HL-60 (cell line): ENCODE results near the gene DAPK1.

Experiments used
- CTCF ChIP-seq: IDR thresholded peaks from one replicate; pipeline ENCODE4 v1.5.1; 2011; ENCODE audit warnings: low read length, control low read depth, inconsistent platforms; ENCODE audit not compliant: insufficient read depth
- POLR2AphosphoS5 ChIP-seq: IDR thresholded peaks from 2 replicates; pipeline ENCODE4 v1.6.1; 2012; ENCODE audit warnings: low read depth
- TF ChIP-seq, protein P1 (sequence below): IDR thresholded peaks from 2 replicates; pipeline ENCODE4 v1.6.1; 2012; ENCODE audit warnings: low read depth; ENCODE audit not compliant: insufficient replicate concordance

DNA sequence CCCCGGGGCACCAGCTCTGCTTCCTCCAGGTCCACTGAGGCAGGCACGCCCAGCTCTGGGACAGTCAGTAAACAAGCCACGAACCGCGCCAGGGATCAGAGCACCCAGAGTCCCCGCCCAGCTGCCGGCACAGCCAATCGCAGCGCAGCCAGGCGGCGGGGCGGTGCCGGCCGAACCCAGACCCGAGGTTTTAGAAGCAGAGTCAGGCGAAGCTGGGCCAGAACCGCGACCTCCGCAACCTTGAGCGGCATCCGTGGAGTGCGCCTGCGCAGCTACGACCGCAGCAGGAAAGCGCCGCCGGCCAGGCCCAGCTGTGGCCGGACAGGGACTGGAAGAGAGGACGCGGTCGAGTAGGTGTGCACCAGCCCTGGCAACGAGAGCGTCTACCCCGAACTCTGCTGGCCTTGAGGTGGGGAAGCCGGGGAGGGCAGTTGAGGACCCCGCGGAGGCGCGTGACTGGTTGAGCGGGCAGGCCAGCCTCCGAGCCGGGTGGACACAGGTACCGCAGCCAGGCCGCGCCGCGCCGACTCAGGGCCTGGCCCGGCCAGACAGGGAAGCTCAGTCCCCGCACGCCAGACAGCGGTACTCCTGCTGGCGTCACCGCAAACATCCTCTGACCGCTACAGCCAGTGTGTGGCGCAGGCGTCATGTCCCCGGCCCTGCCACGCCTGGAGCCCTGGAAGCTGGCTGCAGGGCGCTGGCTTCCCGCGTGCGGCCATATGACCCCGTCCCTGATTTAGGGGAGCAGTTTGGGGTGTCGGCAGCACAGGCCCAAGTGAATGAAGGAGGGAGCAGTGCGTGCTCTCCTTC, 228.4 kb downstream of the DAPK1 start, which contains the start of gene CTSL:
- TF ChIP-seq CTCF (no peak), POLR2AphosphoS5 (no peak)
- TF ChIP-seq, protein P1, sequence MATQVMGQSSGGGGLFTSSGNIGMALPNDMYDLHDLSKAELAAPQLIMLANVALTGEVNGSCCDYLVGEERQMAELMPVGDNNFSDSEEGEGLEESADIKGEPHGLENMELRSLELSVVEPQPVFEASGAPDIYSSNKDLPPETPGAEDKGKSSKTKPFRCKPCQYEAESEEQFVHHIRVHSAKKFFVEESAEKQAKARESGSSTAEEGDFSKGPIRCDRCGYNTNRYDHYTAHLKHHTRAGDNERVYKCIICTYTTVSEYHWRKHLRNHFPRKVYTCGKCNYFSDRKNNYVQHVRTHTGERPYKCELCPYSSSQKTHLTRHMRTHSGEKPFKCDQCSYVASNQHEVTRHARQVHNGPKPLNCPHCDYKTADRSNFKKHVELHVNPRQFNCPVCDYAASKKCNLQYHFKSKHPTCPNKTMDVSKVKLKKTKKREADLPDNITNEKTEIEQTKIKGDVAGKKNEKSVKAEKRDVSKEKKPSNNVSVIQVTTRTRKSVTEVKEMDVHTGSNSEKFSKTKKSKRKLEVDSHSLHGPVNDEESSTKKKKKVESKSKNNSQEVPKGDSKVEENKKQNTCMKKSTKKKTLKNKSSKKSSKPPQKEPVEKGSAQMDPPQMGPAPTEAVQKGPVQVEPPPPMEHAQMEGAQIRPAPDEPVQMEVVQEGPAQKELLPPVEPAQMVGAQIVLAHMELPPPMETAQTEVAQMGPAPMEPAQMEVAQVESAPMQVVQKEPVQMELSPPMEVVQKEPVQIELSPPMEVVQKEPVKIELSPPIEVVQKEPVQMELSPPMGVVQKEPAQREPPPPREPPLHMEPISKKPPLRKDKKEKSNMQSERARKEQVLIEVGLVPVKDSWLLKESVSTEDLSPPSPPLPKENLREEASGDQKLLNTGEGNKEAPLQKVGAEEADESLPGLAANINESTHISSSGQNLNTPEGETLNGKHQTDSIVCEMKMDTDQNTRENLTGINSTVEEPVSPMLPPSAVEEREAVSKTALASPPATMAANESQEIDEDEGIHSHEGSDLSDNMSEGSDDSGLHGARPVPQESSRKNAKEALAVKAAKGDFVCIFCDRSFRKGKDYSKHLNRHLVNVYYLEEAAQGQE = no peak
